ENCODE data around the gene BEX4. TPM values are rescaled to one million over a fixed set of nuclear protein-coding genes. Genes with fewer than 3 reads are reported as not detected.

Gene BEX4
- total RNA-seq, 4 donors from 2014 or later = 72.2 to 123 (median 103) TPM

DNA sequence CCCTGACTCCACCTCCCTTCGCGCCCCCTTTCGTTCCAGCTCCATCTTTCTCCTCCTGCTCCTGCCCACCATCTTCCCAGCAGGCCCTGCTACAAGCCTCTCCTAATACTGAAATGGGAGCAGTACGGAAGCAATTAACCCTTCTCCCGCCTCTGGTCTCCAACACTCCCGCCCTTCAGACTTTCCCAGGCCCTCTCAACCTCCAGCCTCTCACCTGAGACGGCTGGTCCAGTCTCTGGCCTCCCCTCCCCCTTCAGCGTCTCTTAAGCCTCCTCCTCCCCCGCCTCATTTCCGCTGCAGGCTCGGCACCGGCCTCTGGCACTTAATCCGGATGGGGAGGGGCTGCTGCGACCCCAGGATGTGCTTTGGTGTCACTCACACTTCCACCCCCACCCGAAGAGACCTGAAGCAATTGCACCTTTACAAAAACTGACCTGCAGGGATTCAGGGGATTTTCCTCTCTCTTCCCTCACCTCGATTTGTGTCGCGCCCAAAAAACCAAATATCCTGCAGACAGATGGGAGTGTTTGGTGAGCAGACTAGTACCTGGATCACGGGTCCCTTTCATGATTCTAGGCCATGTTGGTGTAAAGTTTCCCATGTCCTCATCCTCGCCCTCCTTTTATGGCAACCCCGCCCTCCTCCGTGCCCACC is 39.4 kb downstream of the BEX4 start:
- Histone ChIP-seq H3K4me1 (no peaks in the 10 kb centered on the region), H3K9me3 (no peaks in the 10 kb centered on the region), H3K27me3 (no peaks in the 10 kb centered on the region), H3K36me3 (no peaks in the 10 kb centered on the region), H3K27ac (peak overlapping the region; percentile 55 to 88 (median 80)), H3K4me3 (replicated peaks in 1 of 3) (peak overlapping the region in 2 of 3 donors; percentile 39 to 54)
- WGBS, 2 donors = 1 to 2% methylated on average over 22 of the region's 22 CpGs
- intact Hi-C loops (cut with DNase I) = no loop called here
- peak; percentile 73 to 74 for DNase-seq
- TF ChIP-seq, protein P1, sequence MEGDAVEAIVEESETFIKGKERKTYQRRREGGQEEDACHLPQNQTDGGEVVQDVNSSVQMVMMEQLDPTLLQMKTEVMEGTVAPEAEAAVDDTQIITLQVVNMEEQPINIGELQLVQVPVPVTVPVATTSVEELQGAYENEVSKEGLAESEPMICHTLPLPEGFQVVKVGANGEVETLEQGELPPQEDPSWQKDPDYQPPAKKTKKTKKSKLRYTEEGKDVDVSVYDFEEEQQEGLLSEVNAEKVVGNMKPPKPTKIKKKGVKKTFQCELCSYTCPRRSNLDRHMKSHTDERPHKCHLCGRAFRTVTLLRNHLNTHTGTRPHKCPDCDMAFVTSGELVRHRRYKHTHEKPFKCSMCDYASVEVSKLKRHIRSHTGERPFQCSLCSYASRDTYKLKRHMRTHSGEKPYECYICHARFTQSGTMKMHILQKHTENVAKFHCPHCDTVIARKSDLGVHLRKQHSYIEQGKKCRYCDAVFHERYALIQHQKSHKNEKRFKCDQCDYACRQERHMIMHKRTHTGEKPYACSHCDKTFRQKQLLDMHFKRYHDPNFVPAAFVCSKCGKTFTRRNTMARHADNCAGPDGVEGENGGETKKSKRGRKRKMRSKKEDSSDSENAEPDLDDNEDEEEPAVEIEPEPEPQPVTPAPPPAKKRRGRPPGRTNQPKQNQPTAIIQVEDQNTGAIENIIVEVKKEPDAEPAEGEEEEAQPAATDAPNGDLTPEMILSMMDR (IDR thresholded peaks at IDR 0.05) = no peak
- peak in 1 of 2 donors; percentile 43 for TF ChIP-seq POLR2A (IDR thresholded peaks at IDR 0.05)

DNA sequence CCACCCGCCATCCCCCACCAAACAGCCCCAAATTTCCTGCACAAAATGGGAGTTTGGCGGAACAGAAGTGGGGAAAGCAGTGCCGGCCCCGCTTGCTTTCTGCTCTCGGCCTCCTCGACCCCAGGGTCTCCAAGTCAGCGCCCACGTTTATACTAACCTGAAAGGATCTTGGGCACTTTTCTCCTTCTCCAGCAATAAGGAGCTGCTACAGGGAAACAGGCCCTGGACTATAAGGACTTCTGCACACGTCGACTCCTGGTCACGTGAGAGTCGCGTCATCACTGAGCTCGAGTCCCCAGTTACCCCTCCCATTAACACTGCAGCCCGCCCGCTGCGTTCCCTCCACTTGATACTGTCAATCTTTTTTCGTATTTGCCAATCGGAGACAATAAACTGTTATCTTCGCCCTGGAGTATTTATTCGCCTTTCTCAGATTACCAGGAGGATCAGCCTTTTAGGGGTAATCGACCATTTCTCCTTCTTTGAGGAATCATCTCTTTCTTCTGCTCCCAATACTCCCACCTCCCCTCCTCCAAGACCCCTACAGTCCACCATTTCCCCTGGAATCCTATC is 40.1 kb downstream of the BEX4 start, which contains the start of gene TCEAL8:
TSS of gene TCEAL8 (minus strand) at position 235 of the 573 bp plus-strand sequence. CDS start 1,176 bp downstream, outside the sequence.
- intact Hi-C loops (cut with DNase I) = no loop called here
- Histone ChIP-seq H3K27me3 (no peaks in the 10 kb centered on the region), H3K4me1 (no peaks in the 10 kb centered on the region)

DNA sequence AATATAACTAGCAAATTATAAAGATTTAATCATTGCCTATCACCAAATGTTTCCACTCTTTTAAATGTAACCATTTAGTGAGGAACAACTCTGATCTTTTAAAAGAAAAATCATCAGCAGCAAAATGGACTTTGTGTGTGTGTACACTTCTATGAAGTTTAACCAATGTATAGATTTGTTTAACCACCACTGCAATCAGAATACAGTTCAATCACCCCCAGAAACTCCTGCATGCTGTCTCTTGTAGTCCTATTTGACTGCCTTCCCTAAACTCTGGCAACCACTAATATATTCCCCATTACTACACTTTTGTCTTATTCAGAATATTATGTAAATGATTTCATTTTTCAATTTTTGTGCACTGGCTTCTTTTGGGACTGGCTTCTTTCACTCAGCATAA is 41.7 kb downstream of the BEX4 start:
- no peaks in the 10 kb centered on the region for H3K27me3 ChIP-seq
- DNase-seq = no peak
- no peaks in the 10 kb centered on the region for H3K9me3 ChIP-seq
- no peak overlapping the region for H3K4me3 ChIP-seq (replicated peaks in 1 of 3)
- no peak for TF ChIP-seq POLR2A (IDR thresholded peaks at IDR 0.05)
- TF ChIP-seq, protein P1 (IDR thresholded peaks at IDR 0.05) = no peak
- no peaks in the 10 kb centered on the region for H3K4me1 ChIP-seq
- H3K36me3 ChIP-seq = no peaks in the 10 kb centered on the region
- intact Hi-C loops (cut with DNase I) = no loop called here
- H3K27ac ChIP-seq = no peak overlapping the region

More for the DNA sequence above, 40.1 kb downstream of the BEX4 start, which contains the start of gene TCEAL8:
- 0 to 1% methylated on average over 20 to 22 of the region's 22 CpGs for WGBS, 2 donors
- peak; percentile 84 for DNase-seq
- Histone ChIP-seq H3K9me3 (no peaks in the 10 kb centered on the region), H3K4me3 (replicated peaks in 1 of 3) (peak within 1 kb of the TSS in 2 of 3 donors; percentile 39 to 54), H3K36me3 (no peaks in the 10 kb centered on the region), H3K27ac (peak within 1 kb of the TSS; percentile 55 to 88 (median 80))
- TF ChIP-seq, protein P1 (IDR thresholded peaks at IDR 0.05) = no peak
- peak in 1 of 2 donors; percentile 84 for TF ChIP-seq POLR2A (IDR thresholded peaks at IDR 0.05)

DNA sequence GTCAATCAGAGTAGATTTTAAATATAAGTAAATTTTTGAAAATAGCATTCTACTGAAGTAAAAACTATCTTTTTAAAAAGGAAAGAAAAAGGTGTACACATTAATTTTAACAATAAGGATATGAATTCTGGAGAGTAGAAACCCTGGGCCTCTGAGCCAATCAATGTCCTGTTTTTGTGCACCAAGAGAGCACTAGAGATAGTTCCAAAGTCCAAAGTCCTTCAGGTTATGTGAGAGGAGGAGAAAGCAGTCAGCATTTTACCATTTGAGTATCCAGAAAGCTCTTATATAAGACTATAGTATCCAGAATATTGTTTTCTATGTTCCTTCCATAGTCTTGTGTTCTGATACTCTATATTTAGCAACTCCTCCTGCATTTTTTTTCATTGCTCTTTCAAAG is 43.4 kb downstream of the BEX4 start:
- Histone ChIP-seq H3K27me3 (no peaks in the 10 kb centered on the region), H3K4me3 (replicated peaks in 1 of 3) (no peak overlapping the region), H3K9me3 (no peaks in the 10 kb centered on the region), H3K36me3 (no peaks in the 10 kb centered on the region), H3K4me1 (no peaks in the 10 kb centered on the region), H3K27ac (no peak overlapping the region)
- no peak for DNase-seq
- TF ChIP-seq, protein P1 (IDR thresholded peaks at IDR 0.05) = no peak
- no peak for TF ChIP-seq POLR2A (IDR thresholded peaks at IDR 0.05)
- intact Hi-C loops (cut with DNase I) = no loop called here

Other genes with a start within 250 kb of the BEX4 start
- gene BEX1, start 150.9 kb upstream of the BEX4 start, total RNA-seq = 10 to 100 TPM; 10.5 to 41.5 (median 25.8) TPM
- 1 to 10 TPM in 1 of 4 donors, under 1 TPM in 1, not detected in 2; 0.89 to 3.2 TPM for gene NXF3, start 122.0 kb upstream of the BEX4 start, total RNA-seq
- 100 to 1,000 TPM in 1 of 4 donors, 10 to 100 TPM in 3; 74.5 to 106 (median 83.8) TPM for gene TCEAL8, start 40.0 kb downstream of the BEX4 start, total RNA-seq
- 1 to 10 TPM in 2 of 4 donors, under 1 TPM in 1, not detected in 1; 0.88 to 2.2 (median 1.0) TPM for gene TCEAL5, start 61.6 kb downstream of the BEX4 start, total RNA-seq
- gene BEX2, start 95.9 kb downstream of the BEX4 start, total RNA-seq = 100 to 1,000 TPM in 2 of 4 donors, 10 to 100 TPM in 2; 91.4 to 113 (median 102) TPM
- 1 to 10 TPM; 2.3 to 6.6 (median 4.1) TPM for gene TCEAL7, start 115.1 kb downstream of the BEX4 start, total RNA-seq
- gene TCEAL9, start 141.4 kb downstream of the BEX4 start, total RNA-seq = 100 to 1,000 TPM; 123 to 140 (median 132) TPM
- gene BEX3, start 161.4 kb downstream of the BEX4 start, total RNA-seq = 100 to 1,000 TPM; 284 to 491 (median 355) TPM

Measured in thyroid gland (tissue), 4 donors.